Non-pigmented ciliary epithelial cell (primary cell): ENCODE data around the gene IGFBP2.

Experiments used
- DNase-seq: peaks from one replicate; pipeline ENCODE4 v3.0.0-alpha.2; 2010; ENCODE audit warnings: low read depth

Gene IGFBP2

DNA sequence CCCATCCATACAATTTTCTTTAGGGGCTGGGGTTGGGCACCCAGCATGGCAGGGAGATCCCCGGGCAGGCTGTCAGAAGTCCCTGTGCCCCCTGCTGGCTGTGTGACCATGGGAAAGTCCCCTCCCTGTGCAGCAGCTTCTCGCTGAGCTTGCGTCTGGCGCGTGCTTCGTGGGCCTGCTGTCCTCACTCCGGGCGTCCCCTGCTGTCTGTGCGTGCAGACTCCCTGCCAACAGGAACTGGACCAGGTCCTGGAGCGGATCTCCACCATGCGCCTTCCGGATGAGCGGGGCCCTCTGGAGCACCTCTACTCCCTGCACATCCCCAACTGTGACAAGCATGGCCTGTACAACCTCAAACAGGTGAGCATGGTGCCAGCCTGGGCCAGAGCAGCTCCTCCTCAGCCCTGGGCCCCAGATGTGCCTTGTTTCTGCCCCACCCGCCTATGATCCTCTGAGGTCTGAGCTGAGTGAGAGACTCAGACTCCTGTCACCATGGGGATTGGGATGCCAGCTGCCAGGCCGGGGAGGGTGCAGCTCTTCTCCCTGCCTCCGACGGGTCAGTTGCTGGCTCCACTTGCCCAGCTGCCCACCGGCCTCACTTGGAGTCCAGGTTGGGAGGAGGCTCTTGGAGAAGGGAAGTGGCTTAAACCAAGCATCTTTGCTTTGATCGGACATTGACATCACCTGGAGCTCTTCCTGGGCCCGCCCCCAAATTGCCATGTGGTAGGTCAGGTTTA lies 28.6 kb downstream of the IGFBP2 start:
- no peak for DNase-seq

DNA sequence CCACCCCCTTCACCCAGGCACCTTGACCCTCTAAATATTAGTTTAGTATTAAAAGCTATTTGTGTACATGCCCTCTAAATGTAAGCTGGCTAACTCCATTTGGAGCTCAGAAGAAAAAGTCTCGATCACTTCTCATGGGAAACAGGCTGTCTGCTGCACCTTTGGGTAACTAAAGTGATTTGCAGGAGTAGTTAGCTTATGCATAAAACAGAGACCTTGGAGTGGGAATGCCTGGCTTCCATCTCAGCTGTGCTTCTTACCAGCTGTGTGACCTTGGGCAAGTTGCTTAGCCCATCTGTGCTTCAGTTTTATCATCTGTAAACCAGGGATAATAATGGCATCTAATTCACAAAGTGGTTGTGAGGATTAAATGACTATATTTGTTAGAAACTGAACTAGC lies 29.9 kb downstream of the IGFBP2 start:
- no peak for DNase-seq

- DNase-seq: no peak
These were observed 30.6 kb downstream of the IGFBP2 start for GRCh38 chr2:216663846-216664245.

- no peak for DNase-seq
These were observed 31.4 kb downstream of the IGFBP2 start for GRCh38 chr2:216664593-216665034.

GRCh38 chr2:216665242-216665641 lies 32.0 kb downstream of the IGFBP2 start:
- DNase-seq: no peak

- no peak for DNase-seq
These were observed 32.5 kb downstream of the IGFBP2 start for GRCh38 chr2:216665717-216666116.

- DNase-seq: no peak
These were observed 33.4 kb downstream of the IGFBP2 start for GRCh38 chr2:216666461-216667233.

DNA sequence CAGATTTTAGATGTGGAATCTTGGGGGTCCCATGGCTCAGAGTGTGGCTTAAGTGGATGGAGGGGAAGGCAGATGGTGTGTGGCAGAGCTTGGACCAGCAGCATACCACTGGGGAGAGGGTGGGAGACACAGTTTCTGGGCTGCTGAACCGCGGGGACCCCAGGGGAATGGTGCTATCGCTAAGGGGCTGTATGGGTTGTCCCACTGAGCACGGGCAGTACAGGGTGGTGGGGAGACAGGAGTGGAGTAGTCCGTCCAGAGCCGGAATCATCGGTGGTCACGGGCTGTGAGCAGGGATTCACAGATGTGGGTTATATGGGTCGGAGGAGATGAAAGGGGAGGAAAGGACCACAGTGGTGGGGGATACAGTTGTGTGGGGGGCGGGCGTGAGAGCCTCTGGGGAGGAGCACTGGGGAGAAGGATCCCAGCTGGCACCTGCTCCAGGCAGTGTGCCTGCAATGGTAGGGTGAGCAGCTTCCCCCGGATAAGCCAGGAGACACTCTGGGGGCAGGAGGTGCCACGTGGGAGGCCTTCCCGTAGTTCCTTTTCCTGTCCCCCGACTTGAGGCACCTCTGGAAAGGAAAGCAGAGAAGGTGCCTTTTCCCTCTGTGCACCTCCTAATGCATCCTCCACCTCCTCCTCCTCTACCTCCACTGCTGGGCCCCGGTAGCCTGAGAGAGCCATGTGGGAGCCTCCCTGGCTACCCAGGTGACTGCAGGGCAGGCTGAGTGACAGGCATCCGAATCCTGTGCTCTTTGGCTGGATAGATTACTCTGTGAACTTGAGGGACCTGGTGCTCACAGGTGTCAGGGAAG lies 37.3 kb downstream of the IGFBP2 start:
- DNase-seq: no peak

DNA sequence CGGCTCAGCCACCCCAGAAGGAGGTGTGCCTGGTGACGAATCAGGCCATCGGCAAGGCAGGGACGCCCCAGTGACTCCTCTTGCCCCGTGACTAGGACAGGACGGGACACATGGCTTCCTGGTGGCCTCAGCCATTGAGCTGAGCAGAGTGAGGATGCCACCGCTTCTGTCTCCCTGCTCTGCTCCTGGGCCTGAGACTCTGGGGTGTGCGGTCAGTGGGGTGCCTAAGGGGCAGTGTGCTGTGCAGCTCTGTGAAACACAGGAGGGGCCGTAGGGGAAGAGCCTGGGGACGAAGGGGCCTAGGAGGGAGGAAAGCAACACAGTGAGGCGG lies 37.8 kb downstream of the IGFBP2 start:
- DNase-seq: no peak

GRCh38 chr2:216671791-216672343 lies 38.6 kb downstream of the IGFBP2 start:
- DNase-seq: no peak

DNA sequence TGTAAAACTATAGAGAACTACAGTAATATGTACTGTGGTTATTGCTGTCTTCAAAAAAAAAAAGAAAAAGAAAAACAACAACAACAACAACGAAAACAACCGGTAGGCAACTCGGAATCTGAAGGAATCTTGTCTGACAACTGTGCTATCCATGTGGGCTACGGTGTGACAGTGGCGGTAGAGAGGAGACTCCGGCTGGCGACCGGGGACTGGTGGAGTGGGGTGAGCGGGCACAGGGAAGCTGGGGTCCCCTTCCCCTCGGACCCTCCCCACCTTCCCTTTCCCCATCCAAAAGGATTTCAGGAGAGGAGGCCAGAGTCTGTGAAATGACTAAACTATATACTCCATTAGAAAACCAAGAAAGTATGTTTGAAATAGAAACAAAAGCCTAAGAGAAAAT lies 39.2 kb downstream of the IGFBP2 start:
- DNase-seq: no peak

DNA sequence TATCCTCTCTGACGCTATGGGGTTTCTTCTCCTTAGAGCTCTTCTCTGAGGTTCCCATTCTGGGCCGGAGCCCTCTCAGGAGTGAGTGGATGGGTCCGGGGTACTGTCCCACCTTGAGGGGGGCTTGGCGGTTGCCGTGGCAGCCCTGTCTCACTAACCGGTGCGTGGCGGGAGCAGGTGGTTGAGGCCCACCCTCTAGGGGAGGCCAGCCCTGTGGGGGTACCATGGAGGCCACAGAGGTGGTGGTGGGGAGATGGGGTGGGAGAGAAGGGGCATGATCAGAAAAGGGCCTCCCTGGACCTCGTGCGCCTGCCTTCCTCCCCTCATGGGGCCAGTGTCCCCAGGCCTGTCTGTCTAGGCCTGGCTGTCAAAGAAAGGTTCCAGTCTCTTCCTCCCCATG lies 39.8 kb downstream of the IGFBP2 start:
- DNase-seq: no peak

DNA sequence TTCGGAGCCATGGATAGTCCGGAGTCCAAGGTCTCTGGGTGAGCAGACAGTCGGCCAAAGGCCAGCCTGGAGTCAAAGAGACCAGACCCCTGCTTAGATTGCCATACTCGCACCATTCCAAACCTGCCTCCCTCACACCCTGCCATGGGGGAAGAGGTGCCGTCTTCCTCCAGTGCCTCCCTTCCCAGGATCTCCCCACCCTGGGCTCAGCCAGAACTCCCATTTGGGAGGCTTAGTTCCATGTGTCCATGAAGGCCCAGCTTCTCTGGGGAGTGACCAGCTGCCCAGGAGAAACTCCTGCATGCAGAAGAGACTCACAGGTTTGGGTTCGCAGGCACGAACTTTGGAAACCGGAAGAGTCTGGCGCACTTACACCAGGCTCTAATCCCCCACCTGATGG lies 40.4 kb downstream of the IGFBP2 start:
- no peak for DNase-seq

GRCh38 chr2:216674376-216674775 lies 41.2 kb downstream of the IGFBP2 start:
- no peak for DNase-seq

DNA sequence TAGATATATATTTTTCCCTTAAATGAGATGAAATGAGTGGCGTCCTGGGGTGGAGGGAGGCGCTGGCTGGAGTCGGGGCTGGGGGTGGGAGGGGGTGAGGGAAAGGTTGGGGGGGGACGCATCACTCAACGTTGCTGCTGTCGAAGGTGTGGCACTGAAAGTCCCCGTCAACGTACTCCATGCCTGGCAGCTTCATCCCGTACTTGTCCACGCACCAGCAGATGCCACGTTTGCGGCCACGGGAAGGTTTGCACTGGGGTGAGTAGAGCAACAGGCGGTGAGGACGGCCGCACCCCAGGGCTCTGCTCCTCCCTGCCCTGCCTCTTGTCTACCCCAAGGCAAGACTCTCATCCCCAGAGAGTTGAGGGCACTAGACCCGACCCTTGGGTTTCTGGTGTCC lies 43.4 kb downstream of the IGFBP2 start:
- no peak for DNase-seq

- DNase-seq: no peak
These were observed 44.3 kb downstream of the IGFBP2 start for GRCh38 chr2:216677439-216678097.

GRCh38 chr2:216678098-216678465 lies 44.9 kb downstream of the IGFBP2 start:
- DNase-seq: no peak

GRCh38 chr2:216678813-216679657 lies 45.8 kb downstream of the IGFBP2 start:
- no peak for DNase-seq

DNA sequence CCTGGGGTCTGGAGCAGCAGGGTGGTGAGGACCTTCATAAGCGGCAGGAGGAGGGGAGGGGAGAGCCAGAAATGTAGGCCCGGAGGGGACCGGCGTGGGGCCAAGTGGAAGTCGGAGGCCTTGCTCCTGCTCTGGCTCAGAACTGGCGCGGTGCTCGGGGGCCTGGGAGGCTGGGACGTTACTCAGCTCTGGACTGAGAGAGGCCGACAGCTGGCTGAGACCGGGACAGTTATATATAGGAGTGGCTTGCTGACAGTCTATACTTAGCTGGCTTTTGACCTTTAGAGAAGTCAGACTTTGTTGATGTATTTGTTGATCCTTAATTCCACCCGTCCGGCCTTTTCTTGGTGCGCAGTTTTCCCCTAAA lies 46.4 kb downstream of the IGFBP2 start:
- no peak for DNase-seq

- no peak for DNase-seq
These were observed 47.9 kb downstream of the IGFBP2 start for GRCh38 chr2:216680951-216681629.

- DNase-seq: no peak
These were observed 48.5 kb downstream of the IGFBP2 start for GRCh38 chr2:216681683-216682082.
